Lower leg skin (tissue), 3 donors: ENCODE measurements around the gene FGGY.
A peak's percentile ranks its signal among the peaks of the same experiment; 100 is the strongest.

Experiments
- CTCF ChIP-seq, 3 donors: fragments of 450-650 bp; IDR thresholded peaks; one replicate each; pipeline ENCODE4 v1.5.1; 2016; ENCODE audit warnings: antibody characterized with exemption in 3 of 3, mild to moderate bottlenecking in 3 of 3, moderate library complexity in 2 of 3
- POLR2A ChIP-seq, 2 donors: fragments of 450-650 bp; IDR thresholded peaks; one replicate each; pipeline ENCODE4 v1.6.1; 2016 to 2017; ENCODE audit warnings: antibody characterized with exemption in 2 of 2, mild to moderate bottlenecking in 1 of 2, moderate library complexity in 1 of 2

GRCh38 chr1:59699227-59699847, 402.4 kb downstream of the FGGY start:
- TF ChIP-seq CTCF (IDR thresholded peaks at IDR 0.05) (peak in 1 of 3 donors; percentile 56), POLR2A (IDR thresholded peaks at IDR 0.05) (no peak)
